Stimulated activated CD8-positive, alpha-beta memory T cell treated with anti-CD3 and anti-CD28 coated beads, Interleukin-7, amount 100 ng/mL, for 1 hour (primary cell): ENCODE data around the gene THADA.

Experiments used
- DNase-seq, 2 donors: peaks; one replicate each; pipeline ENCODE4 v3.0.0-alpha.2; 2020; ENCODE audit warnings: low read depth in 2 of 2

The THADA gene

GRCh38 chr2:43224571-43225092 lies 371.2 kb downstream of the THADA start:
- no peak for DNase-seq

GRCh38 chr2:43224131-43224570 lies 371.7 kb downstream of the THADA start:
- peak; percentile 54 to 58 for DNase-seq

DNA sequence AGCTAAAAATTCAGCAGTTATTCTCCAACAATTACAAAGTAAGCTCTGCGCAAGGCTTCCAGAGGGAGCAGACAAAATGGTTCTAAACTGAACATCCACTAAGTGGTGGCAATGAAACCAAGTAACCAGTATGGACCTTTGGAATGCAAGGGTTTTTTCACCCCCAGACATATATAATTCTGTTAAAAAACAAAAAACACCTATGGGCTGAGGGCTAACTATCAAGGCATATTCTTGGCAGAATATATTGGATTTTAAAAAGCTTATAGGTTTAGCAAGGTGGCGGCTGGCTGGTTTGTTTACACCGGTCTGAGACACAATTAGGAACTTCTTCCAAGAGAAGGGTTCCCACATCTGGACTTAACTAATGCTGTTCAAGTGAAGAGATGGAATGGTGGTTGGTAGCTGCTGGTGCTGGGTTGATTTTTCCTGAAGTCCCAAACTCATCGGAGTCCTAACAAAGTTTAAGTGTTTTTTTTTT lies 372.3 kb downstream of the THADA start:
- DNase-seq = no peak

- DNase-seq = no peak
Measured at GRCh38 chr2:43222475-43223309, 373.1 kb downstream of the THADA start.

DNA sequence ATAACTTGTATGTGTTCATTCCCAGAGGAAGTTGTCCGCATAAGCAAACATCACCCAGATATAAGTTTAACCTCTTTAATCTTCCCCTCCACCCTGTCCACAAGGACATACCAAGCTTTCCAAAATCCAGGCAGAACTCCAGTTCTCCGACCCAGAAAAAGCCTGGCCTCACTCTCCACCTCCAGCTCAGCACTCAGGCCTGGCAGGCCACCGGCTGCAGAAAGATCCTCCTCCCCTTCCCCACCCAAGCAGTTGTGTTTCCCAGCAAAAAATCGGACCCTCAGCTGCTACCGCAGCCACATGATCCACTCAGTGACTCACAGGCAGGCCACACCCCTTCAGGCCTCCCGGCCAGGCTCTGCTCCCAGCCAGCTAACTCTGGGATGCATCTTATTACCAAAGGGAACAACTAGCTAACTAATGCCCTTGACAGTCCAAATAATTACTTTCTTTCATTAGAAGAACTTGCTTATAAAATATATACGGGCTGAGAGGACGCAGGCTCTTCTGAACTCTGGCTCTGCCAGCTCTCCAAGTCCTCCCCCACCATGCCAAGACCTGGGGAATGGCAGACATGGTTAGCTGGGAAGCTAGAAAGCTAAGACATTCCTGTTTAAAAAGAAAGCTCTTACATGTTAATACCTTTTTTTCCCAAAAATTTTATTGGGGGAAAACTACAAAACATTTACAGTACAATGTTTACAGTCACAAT lies 373.9 kb downstream of the THADA start:
- DNase-seq = peak in 1 of 2 donors; percentile 28

- DNase-seq = no peak
Measured at GRCh38 chr2:43221124-43221762, 374.6 kb downstream of the THADA start.

DNA sequence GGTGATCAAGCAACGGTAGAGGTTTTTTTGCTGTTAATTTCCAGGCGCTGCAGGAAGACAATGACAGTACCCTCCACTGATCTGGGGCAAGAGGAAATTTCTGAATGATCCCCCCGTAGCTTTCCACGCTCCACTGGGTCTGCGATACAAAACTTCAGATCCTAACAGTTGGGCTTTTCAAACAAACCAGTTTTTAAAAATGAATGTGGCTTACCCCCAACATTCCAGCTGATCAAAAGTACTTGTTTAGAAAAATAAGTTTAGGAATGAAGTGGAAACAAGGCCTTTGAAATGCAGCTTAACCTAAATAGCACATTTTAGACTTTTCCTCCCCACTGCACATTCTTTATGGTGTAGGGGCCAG lies 375.1 kb downstream of the THADA start:
- no peak for DNase-seq

GRCh38 chr2:43220229-43220751 lies 375.5 kb downstream of the THADA start:
- no peak for DNase-seq

DNA sequence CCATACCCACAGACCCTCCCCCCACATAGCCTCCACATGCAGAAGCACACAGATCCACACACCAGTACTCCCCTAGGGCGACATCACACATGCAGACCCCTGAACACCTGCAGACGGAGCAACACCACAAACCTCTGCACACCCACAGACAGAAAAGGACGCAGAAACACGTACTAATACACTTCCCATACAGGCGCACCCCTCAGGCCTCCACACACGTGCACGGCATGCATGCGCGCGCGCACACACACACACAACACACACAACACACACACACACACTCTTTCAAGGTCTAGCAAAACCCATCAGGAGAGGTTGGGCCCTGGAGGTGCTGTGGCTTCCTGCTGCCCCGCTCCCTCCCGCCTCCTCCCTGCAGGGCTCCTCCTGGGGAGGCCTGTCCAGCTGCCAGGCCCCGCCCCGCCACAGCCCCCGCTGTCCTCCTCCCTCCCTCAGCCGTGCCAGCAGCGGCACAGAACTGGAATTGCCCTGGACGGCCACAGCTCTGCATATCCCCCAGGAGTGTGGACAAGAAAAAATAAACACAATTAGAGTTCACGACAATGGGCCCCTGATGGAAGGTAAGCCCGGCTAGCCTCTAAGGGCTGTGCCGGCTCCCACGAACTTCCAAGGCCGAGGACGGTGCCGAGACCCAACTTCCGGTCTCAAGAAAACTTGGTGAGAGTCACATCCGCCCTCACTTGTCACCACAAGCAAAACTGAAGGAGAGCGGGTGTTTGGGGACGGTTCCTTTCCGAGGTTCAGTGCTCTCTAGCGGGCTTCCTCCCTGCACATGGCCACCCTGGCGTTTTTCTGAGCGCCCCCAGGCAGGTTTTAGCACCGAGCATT lies 376.2 kb downstream of the THADA start:
- DNase-seq = peak; percentile 42 to 50

- peak; percentile 45 to 54 for DNase-seq
Measured at GRCh38 chr2:43218702-43219382, 377.0 kb downstream of the THADA start.

DNA sequence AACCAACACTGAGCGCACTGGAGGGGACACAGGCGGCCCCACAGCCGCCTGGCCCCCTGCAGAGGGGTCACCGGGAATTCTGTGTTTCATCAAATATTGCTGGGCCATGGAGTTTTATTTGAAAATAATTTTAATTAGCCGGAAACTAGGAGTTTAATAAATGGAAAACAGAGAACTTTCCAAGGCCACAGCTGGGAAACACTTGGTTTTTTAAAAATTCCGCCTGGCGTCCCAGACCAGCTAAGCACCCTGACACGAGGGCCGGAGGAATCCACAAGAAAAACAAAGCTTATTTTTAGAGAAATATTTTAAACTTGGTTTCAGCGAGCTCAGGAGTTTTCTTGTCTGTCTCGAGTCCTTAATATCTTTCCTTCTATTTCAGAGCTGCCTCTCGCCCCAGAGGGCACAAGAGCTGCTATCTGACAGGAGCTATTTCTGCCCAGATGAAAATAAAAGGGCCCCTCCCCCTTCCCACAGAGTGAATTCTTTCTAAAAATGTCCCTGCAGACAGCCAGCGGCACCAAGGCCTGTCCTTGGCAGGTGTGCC lies 377.6 kb downstream of the THADA start:
- no peak for DNase-seq

- no peak for DNase-seq
Measured at GRCh38 chr2:43217228-43218154, 378.3 kb downstream of the THADA start.

GRCh38 chr2:43216629-43217028 lies 379.2 kb downstream of the THADA start:
- no peak for DNase-seq

- no peak for DNase-seq
Measured at GRCh38 chr2:43215673-43216255, 380.1 kb downstream of the THADA start.

- no peak for DNase-seq
Measured at GRCh38 chr2:43214253-43214652, 381.6 kb downstream of the THADA start.

DNA sequence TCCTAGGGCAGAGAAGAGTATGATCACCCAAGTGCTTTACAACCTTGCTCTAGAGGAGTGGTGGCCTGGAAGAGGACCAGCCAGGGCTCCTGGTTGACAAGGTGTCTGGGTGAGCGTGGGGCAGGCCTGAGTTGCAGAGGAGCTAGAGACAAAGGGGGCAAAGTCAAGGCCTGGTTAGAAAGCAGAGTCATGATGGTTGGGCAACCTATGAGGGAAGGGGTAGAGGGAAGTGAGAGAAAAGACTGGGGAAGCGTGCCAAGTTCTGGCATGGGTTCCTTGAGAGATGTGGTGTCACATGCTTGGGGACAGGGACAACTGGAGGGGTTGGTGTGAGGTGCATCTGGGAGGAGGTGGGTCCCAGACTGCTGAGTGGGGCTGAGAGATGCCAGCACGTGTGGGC lies 382.9 kb downstream of the THADA start:
- no peak for DNase-seq

- DNase-seq = no peak
Measured at GRCh38 chr2:43212216-43212835, 383.5 kb downstream of the THADA start.
